Pancreas (tissue), 10 donors: Measurements from ENCODE around the gene RCOR1. TPM values are rescaled to one million over a fixed set of nuclear protein-coding genes. Genes with fewer than 3 reads are reported as not detected.
A peak's percentile ranks its signal among the peaks of the same experiment; 100 is the strongest.

Experiments
- ATAC-seq, 4 donors: fragments of 200-7000 bp; cut with Tn5 transposase; one replicate each; pipeline versions ENCODE4 v1.8.0 to v1.9.1; 2020; ENCODE audit warnings: mild to moderate bottlenecking in 4 of 4, moderate library complexity in 4 of 4
- DNase-seq, 6 donors: peaks; one replicate each; pipeline ENCODE4 v3.0.0-alpha.2; 2020
- FAIRE-seq: peaks from 2 replicates; lab custom pipeline; 2012; peaks lifted over from hg19 to GRCh38; lab: Jason Lieb, UNC
- H3K27ac ChIP-seq, 4 donors: fragments of 200-600 bp; sonication (generic); 1 replicate in 3 of 4; 2 replicates in 1 of 4; pipeline versions ENCODE4 v1.5.0 to v1.8.0; 2020
- H3K27me3 ChIP-seq, 4 donors: fragments of 200-600 bp; one replicate each; pipeline ENCODE4 v1.8.0; 2021
- H3K36me3 ChIP-seq, 3 donors: fragments of 200-600 bp; sonication (generic) in 1 of 3; one replicate each; pipeline versions ENCODE4 v1.5.0 to v1.8.0; 2020 to 2021
- H3K4me1 ChIP-seq, 3 donors: fragments of 200-600 bp; one replicate each; pipeline ENCODE4 v1.8.0; 2021
- H3K4me3 ChIP-seq, 4 donors: fragments of 200-600 bp; sonication (generic) in 2 of 4; one replicate each; pipeline versions ENCODE4 v1.5.0 to v1.8.0; 2020 to 2021
- H3K9me3 ChIP-seq, 4 donors: fragments of 200-600 bp; one replicate each; pipeline ENCODE4 v1.8.0; 2021
- WGBS, 2 donors: extraction: QIAGEN DNeasy Blood & Tissue Kit; methylation state at CpG; one replicate each; pipeline ENCODE4 v1.1.7; 2013; 5-methylcytosine and 5-hydroxymethylcytosine counted together
- intact Hi-C, 3 donors: fragments of 100-400 bp; cut with DNase I; formaldehyde crosslinking; loops; one replicate each; pipeline versions ENCODE4 v1.11.1 to v1.14.2; 2022
- polyA plus RNA-seq, 2 donors: library from polyadenylated mRNA; stranded (reverse); fragments of 200-250 nt; gene quantifications; one replicate each; pipeline ENCODE4 v1.2.3, GENCODE V29; 2013
- total RNA-seq, 6 donors: library from RNA; stranded (reverse); fragmentation: NEBNext Ultra II Directional in 4 of 6; extraction: Animal tissue kit (Norgen Biotek cat#: 25700) in 4 of 6; gene quantifications; one replicate each; pipeline versions ENCODE4 v1.2.1 to v1.2.4, GENCODE V29; 2021 to 2023
- TF ChIP-seq, protein P1 (sequence below), 4 donors: fragments of 200-600 bp; sonication (generic) in 3 of 4; IDR thresholded peaks; one replicate each; pipeline versions ENCODE4 v1.5.0 to v1.8.0; 2021; ENCODE audit warnings: antibody characterized with exemption in 4 of 4
- donor health status: healthy with polysubstance abuse.
- donor health status: DM: no; HTN: no; CAD: no; lungs with moderate emphysema.
- donor health status: DM: no; HTN: no; CAD: no.
- donor health status: control.
- donor health status: control.
- donor health status: Bipolar disorder and iron deficiency.
- donor health status: DM: yes; HTN: yes; CAD: no.
- donor health status: DM: no; HTN: no; CAD: no.
- donor health status: DM: no; HTN: no; CAD: no.
- donor health status: DM: yes; HTN: yes; CAD: no.

Gene RCOR1
- total and polyA plus RNA-seq, 8 donors = 2.8 to 13.5 (median 6.8) TPM

DNA sequence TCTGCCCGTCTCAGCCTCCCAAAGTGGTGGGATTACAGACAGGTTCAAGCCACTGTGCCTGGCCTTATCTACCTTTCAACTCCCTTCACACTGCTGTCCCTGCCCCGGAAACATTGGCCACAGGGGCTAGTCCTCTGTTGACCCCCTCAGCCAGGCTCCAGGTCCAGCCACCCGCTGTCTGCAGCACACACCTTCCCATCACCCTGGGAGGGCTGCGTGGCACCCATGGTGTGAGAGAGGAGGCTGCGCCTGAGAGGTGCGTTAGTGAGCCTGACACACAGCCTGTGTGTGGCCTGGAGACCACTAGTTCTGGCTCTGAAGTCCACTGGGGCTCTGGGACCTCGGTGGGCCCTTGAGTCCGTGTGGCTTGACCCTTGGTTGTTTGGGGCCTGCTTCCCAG is 156.4 kb downstream of the RCOR1 start:
- FAIRE-seq (no peak), DNase-seq (peak in 1 of 6 donors; percentile 38), ATAC-seq (no peak)
- TF ChIP-seq, protein P1, sequence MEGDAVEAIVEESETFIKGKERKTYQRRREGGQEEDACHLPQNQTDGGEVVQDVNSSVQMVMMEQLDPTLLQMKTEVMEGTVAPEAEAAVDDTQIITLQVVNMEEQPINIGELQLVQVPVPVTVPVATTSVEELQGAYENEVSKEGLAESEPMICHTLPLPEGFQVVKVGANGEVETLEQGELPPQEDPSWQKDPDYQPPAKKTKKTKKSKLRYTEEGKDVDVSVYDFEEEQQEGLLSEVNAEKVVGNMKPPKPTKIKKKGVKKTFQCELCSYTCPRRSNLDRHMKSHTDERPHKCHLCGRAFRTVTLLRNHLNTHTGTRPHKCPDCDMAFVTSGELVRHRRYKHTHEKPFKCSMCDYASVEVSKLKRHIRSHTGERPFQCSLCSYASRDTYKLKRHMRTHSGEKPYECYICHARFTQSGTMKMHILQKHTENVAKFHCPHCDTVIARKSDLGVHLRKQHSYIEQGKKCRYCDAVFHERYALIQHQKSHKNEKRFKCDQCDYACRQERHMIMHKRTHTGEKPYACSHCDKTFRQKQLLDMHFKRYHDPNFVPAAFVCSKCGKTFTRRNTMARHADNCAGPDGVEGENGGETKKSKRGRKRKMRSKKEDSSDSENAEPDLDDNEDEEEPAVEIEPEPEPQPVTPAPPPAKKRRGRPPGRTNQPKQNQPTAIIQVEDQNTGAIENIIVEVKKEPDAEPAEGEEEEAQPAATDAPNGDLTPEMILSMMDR (IDR thresholded peaks at IDR 0.05) = no peak
- Histone ChIP-seq H3K9me3 (no peaks in the 10 kb centered on the region), H3K27me3 (no peaks in the 10 kb centered on the region), H3K27ac (no peak overlapping the region), H3K4me3 (no peak overlapping the region), H3K36me3 (no peaks in the 10 kb centered on the region), H3K4me1 (no peaks in the 10 kb centered on the region)
- intact Hi-C loops = no loop called here
- WGBS, 2 donors = 91 to 92% methylated on average over 8 of the region's 8 CpGs

DNA sequence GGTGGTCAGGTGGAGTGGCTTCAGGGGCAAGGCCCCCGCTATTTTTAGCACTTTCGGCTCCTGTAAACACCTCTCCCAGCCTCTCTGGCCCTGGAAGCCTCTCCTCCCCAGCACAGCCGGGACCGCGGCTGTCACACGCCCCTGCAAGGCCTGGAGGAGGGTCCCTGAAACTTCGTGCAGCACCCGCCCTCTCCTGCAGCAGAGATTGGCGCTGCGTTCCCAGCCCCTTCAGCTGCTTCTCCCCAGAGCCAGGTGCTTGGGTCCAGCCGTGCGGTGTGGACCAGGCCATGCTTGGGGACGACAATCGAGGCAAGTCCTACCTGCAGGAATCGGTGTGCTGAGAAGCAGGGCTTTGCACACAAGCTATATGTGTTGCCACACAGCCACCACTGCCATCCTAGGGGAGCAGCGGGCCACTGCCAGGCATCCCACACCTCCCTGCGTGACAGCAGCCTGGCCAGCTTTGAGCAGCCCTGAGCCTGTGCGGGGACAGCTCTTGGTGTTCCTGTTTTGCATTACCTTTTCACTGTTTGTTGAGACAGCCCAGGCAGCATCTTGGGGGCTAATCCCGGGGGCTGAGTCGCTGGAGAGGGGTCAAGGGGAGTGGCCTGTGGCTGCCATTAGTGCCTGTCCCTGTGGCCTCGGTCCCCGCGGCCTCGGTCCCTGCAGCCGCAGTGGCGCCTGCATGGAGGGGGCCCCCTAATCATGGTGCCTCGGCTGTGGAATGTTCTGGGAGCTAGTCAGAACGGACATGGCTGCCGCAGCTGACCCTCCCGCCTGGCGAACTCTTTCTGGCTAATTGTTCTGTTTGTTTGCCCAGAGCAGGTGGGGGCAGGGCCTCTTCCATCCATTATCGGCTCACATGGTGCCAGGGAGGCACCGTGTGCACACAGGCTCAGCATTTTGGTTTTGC is 157.2 kb downstream of the RCOR1 start:
- Histone ChIP-seq H3K36me3 (no peaks in the 10 kb centered on the region), H3K27ac (no peak overlapping the region), H3K27me3 (no peaks in the 10 kb centered on the region), H3K9me3 (no peaks in the 10 kb centered on the region), H3K4me1 (no peaks in the 10 kb centered on the region), H3K4me3 (no peak overlapping the region)
- WGBS, 2 donors = 80 to 83% methylated on average over 33 of the region's 33 CpGs
- TF ChIP-seq, protein P1 (IDR thresholded peaks at IDR 0.05) = no peak
- intact Hi-C loops = no loop called here
- ATAC-seq (peak in 2 of 4 donors; percentile 68), DNase-seq (peak in 1 of 6 donors; percentile 45), FAIRE-seq (no peak)

DNA sequence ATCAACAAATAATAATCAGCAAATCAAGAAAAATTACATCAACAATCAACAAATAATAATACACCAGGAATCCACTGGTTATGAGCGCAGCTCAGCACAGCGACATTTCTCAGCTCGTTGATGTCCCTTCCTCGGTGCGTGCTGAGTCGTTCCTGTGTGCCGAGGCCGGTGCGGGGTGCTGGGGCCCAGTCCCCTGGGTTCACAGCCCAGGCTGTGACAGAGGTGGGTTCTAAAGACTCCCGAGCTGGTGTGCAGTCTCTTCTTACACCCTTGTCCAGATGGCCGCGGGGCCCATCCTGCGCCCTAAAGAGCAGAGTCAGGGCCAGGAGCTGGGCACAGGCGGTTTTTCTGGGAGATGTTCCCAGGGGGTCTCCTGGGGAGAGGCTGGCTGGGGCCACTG is 157.9 kb downstream of the RCOR1 start:
- H3K9me3 ChIP-seq = no peaks in the 10 kb centered on the region
- TF ChIP-seq, protein P1 (IDR thresholded peaks at IDR 0.05) = no peak
- H3K4me1 ChIP-seq = no peaks in the 10 kb centered on the region
- WGBS, 2 donors = 96% methylated on average over 14 of the region's 14 CpGs
- FAIRE-seq = no peak
- intact Hi-C loops = no loop called here
- no peak overlapping the region for H3K4me3 ChIP-seq
- H3K36me3 ChIP-seq = no peaks in the 10 kb centered on the region
- ATAC-seq = no peak
- no peaks in the 10 kb centered on the region for H3K27me3 ChIP-seq
- DNase-seq = peak in 1 of 6 donors; percentile 43
- H3K27ac ChIP-seq = no peak overlapping the region

DNA sequence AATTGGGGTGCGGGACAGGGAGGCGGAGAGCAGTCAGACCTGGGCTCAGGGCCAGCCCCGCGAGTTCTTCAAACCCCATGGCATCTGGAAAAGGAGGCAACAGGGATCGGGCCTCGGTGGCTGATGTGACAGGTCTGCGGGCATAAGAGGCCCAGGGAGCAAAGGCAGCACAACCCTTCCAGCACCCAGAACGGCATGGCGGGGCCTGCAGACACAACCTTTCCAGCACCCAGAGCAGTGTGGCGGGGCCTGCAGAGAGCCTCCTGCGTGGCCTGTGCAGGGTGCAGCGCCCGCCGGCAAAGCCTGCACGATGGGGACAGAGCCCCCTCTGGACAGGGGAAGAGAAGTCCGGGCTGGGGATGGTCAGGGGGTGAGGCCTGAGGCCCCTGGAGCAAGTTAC is 158.6 kb downstream of the RCOR1 start:
- TF ChIP-seq, protein P1 (IDR thresholded peaks at IDR 0.05) = no peak
- no peak for FAIRE-seq
- H3K9me3 ChIP-seq = no peaks in the 10 kb centered on the region
- H3K27ac ChIP-seq = no peak overlapping the region
- no peak for ATAC-seq
- no peaks in the 10 kb centered on the region for H3K27me3 ChIP-seq
- no peaks in the 10 kb centered on the region for H3K4me1 ChIP-seq
- WGBS, 2 donors = 88 to 89% methylated on average over 16 of the region's 16 CpGs
- peak in 1 of 6 donors; percentile 56 for DNase-seq
- intact Hi-C loops = no loop called here
- no peaks in the 10 kb centered on the region for H3K36me3 ChIP-seq
- no peak overlapping the region for H3K4me3 ChIP-seq
